HepG2 (cell line): Measurements from ENCODE around the gene IGDCC3. TPM values are rescaled to one million over a fixed set of nuclear protein-coding genes. Genes with fewer than 3 reads are reported as not detected.

ENCODE experiments used
- ATRX ChIP-seq: sonication (generic); formaldehyde crosslinking; IDR thresholded peaks from 2 replicates; pipeline ENCODE4 v1.4.0; 2020; ENCODE audit warnings: missing genetic modification reagents, borderline replicate concordance
- BCL6 ChIP-seq: IDR thresholded peaks from 2 replicates; pipeline ENCODE4 v1.6.1; 2016; ENCODE audit warnings: missing genetic modification reagents, missing compliant biosample characterization
- HHEX ChIP-seq: IDR thresholded peaks from 2 replicates; pipeline ENCODE4 v1.6.1; 2016; ENCODE audit warnings: control low read depth
- KDM5A ChIP-seq: fragments of 200-600 bp; sonication (generic); IDR thresholded peaks from 2 replicates; pipeline ENCODE4 v1.7.0; 2018; ENCODE audit warnings: antibody characterized with exemption, mild to moderate bottlenecking, low read length, borderline replicate concordance
- KDM6A ChIP-seq: IDR thresholded peaks from 2 replicates; pipeline ENCODE4 v1.6.1; 2016; ENCODE audit warnings: low read depth
- PTBP1 ChIP-seq: fragments of 200-400 bp; formaldehyde crosslinking; IDR thresholded peaks from 2 replicates; pipeline ENCODE4 v1.6.1; 2018; ENCODE audit warnings: low read length, low read depth; ENCODE audit not compliant: poor library complexity, severe bottlenecking
- TARDBP ChIP-seq: sonication (generic); formaldehyde crosslinking; IDR thresholded peaks from 2 replicates; pipeline ENCODE4 v1.8.0; 2022; ENCODE audit warnings: mild to moderate bottlenecking, missing genetic modification reagents
- TBP ChIP-seq: sonication (generic); formaldehyde crosslinking; IDR thresholded peaks from 2 replicates; pipeline ENCODE4 v1.5.0; 2020; ENCODE audit warnings: missing genetic modification reagents
- TOE1 ChIP-seq: sonication (generic); formaldehyde crosslinking; IDR thresholded peaks from 2 replicates; pipeline ENCODE4 v1.4.0; 2020; ENCODE audit warnings: mild to moderate bottlenecking, missing genetic modification reagents
- ZBTB3 ChIP-seq: sonication (generic); formaldehyde crosslinking; IDR thresholded peaks from 2 replicates; pipeline ENCODE4 v1.4.0; 2020; ENCODE audit warnings: low read depth, mild to moderate bottlenecking, moderate library complexity, missing genetic modification reagents, borderline replicate concordance
- ZFAT ChIP-seq: sonication (generic); formaldehyde crosslinking; conservative IDR thresholded peaks from 2 replicates; pipeline ENCODE4 v1.8.1; 2023; ENCODE audit warnings: missing genetic modification reagents, inconsistent platforms
- ZNF775 ChIP-seq: sonication (generic); formaldehyde crosslinking; IDR thresholded peaks from 2 replicates; pipeline ENCODE4 v1.4.0; 2020; ENCODE audit warnings: missing genetic modification reagents, mild to moderate bottlenecking, moderate library complexity, borderline replicate concordance
- ZNF883 ChIP-seq: sonication (generic); formaldehyde crosslinking; IDR thresholded peaks from 2 replicates; pipeline ENCODE4 v1.5.1; 2020; ENCODE audit warnings: mild to moderate bottlenecking, missing genetic modification reagents; ENCODE audit errors: not compliant biosample characterization
- polyA plus RNA-seq, 8 experiments: library from polyadenylated mRNA; depleted of rRNA in 3 of 8; stranded (reverse) in 7 of 8; unstranded in 1 of 8; fragments of >200 nt; fragmentation: Illumina TruSeq in 4 of 8; extraction: Trizol in 4 of 8; gene quantifications; 2 replicates each; pipeline versions ENCODE4 v1.2.1 to v1.2.3, GENCODE V29; 2011 to 2016; ENCODE audit warnings: low read depth in 4 of 8, missing spikeins in 1 of 8, mixed read lengths in 1 of 8; ENCODE audit not compliant: insufficient read depth in 1 of 8
- total RNA-seq, 5 experiments: library from RNA; depleted of rRNA; stranded (reverse); fragments of >200 nt; fragmentation: Illumina TruSeq; extraction: Trizol; gene quantifications; 2 replicates each; pipeline ENCODE4 v1.2.3, GENCODE V29; 2016; ENCODE audit warnings: low read depth in 1 of 5
- TF ChIP-seq, protein P1 (sequence below): sonication (generic); formaldehyde crosslinking; IDR thresholded peaks from 2 replicates; pipeline ENCODE4 v1.5.0; 2020; ENCODE audit warnings: mild to moderate bottlenecking, missing genetic modification reagents
- TF ChIP-seq, protein P2 (sequence below): sonication (generic); formaldehyde crosslinking; IDR thresholded peaks from 2 replicates; pipeline ENCODE4 v1.4.0; 2020; ENCODE audit warnings: missing genetic modification reagents
- TF ChIP-seq, protein P3 (sequence below): IDR thresholded peaks from 2 replicates; pipeline ENCODE4 v1.6.1; 2012; ENCODE audit warnings: low read length, improper control_type of control experiment
- TF ChIP-seq, protein P4 (sequence below): sonication (generic); formaldehyde crosslinking; IDR thresholded peaks from 2 replicates; pipeline ENCODE4 v1.5.0; 2020; ENCODE audit warnings: mild to moderate bottlenecking, missing genetic modification reagents, borderline replicate concordance

IGDCC3 gene
- total and polyA plus RNA-seq, 2 of the 13 experiments (the other 11 are each of a cell fraction or from before 2014, with no cell fraction given) = 30.1 to 51.8 TPM

DNA sequence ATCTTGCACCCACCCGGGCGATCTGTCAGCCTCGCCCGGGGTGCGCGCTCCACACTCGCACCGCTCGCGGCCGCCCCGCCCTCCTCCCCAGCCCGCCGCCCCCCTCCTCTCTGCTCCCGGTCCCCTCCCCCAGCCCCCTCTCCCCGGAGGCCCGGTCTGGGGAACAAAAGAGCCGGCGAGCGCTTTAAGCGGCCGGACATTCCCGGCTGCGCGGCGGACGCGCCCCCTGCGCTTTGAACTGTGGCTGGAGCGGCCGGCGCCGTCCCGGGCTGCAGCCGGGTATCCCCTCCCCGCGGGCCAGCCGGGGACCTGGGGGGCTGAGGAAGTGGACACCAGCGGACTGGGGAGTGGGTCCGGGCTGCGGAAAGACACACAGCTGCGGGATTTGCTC, at the start of gene IGDCC3 (continued):
- TF ChIP-seq, protein P1, sequence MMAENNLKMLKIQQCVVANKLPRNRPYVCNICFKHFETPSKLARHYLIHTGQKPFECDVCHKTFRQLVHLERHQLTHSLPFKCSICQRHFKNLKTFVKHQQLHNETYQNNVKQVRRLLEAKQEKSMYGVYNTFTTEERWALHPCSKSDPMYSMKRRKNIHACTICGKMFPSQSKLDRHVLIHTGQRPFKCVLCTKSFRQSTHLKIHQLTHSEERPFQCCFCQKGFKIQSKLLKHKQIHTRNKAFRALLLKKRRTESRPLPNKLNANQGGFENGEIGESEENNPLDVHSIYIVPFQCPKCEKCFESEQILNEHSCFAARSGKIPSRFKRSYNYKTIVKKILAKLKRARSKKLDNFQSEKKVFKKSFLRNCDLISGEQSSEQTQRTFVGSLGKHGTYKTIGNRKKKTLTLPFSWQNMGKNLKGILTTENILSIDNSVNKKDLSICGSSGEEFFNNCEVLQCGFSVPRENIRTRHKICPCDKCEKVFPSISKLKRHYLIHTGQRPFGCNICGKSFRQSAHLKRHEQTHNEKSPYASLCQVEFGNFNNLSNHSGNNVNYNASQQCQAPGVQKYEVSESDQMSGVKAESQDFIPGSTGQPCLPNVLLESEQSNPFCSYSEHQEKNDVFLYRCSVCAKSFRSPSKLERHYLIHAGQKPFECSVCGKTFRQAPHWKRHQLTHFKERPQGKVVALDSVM (CRISPR knock-in tag) = no peak
- no peak for TF ChIP-seq ATRX (CRISPR knock-in tag)
- no peak for TF ChIP-seq ZNF883
- TF ChIP-seq KDM6A = no peak; the same call in 1 of the 2 replicates
- no peak for TF ChIP-seq ZFAT (CRISPR knock-in tag)
- TF ChIP-seq PTBP1 = no peak
- TF ChIP-seq TBP (CRISPR knock-in tag) = no peak
- TF ChIP-seq, protein P2, sequence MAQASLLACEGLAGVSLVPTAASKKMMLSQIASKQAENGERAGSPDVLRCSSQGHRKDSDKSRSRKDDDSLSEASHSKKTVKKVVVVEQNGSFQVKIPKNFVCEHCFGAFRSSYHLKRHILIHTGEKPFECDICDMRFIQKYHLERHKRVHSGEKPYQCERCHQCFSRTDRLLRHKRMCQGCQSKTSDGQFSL (CRISPR knock-in tag) = 0 out of 2 replicates have a peak, but pooled peaks have one; percentile 15
- no peak for TF ChIP-seq TOE1 (CRISPR knock-in tag)
- TF ChIP-seq HHEX (CRISPR knock-in tag) = no peak
- peak; percentile 78 for TF ChIP-seq BCL6
- no peak for TF ChIP-seq ZNF775 (CRISPR knock-in tag)
- no peak for TF ChIP-seq KDM5A
- TF ChIP-seq ZBTB3 (CRISPR knock-in tag) = no peak
- TF ChIP-seq, protein P3, sequence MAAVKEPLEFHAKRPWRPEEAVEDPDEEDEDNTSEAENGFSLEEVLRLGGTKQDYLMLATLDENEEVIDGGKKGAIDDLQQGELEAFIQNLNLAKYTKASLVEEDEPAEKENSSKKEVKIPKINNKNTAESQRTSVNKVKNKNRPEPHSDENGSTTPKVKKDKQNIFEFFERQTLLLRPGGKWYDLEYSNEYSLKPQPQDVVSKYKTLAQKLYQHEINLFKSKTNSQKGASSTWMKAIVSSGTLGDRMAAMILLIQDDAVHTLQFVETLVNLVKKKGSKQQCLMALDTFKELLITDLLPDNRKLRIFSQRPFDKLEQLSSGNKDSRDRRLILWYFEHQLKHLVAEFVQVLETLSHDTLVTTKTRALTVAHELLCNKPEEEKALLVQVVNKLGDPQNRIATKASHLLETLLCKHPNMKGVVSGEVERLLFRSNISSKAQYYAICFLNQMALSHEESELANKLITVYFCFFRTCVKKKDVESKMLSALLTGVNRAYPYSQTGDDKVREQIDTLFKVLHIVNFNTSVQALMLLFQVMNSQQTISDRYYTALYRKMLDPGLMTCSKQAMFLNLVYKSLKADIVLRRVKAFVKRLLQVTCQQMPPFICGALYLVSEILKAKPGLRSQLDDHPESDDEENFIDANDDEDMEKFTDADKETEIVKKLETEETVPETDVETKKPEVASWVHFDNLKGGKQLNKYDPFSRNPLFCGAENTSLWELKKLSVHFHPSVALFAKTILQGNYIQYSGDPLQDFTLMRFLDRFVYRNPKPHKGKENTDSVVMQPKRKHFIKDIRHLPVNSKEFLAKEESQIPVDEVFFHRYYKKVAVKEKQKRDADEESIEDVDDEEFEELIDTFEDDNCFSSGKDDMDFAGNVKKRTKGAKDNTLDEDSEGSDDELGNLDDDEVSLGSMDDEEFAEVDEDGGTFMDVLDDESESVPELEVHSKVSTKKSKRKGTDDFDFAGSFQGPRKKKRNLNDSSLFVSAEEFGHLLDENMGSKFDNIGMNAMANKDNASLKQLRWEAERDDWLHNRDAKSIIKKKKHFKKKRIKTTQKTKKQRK = no peak
- TF ChIP-seq TARDBP (CRISPR knock-in tag) = no peak
- TF ChIP-seq, protein P4, sequence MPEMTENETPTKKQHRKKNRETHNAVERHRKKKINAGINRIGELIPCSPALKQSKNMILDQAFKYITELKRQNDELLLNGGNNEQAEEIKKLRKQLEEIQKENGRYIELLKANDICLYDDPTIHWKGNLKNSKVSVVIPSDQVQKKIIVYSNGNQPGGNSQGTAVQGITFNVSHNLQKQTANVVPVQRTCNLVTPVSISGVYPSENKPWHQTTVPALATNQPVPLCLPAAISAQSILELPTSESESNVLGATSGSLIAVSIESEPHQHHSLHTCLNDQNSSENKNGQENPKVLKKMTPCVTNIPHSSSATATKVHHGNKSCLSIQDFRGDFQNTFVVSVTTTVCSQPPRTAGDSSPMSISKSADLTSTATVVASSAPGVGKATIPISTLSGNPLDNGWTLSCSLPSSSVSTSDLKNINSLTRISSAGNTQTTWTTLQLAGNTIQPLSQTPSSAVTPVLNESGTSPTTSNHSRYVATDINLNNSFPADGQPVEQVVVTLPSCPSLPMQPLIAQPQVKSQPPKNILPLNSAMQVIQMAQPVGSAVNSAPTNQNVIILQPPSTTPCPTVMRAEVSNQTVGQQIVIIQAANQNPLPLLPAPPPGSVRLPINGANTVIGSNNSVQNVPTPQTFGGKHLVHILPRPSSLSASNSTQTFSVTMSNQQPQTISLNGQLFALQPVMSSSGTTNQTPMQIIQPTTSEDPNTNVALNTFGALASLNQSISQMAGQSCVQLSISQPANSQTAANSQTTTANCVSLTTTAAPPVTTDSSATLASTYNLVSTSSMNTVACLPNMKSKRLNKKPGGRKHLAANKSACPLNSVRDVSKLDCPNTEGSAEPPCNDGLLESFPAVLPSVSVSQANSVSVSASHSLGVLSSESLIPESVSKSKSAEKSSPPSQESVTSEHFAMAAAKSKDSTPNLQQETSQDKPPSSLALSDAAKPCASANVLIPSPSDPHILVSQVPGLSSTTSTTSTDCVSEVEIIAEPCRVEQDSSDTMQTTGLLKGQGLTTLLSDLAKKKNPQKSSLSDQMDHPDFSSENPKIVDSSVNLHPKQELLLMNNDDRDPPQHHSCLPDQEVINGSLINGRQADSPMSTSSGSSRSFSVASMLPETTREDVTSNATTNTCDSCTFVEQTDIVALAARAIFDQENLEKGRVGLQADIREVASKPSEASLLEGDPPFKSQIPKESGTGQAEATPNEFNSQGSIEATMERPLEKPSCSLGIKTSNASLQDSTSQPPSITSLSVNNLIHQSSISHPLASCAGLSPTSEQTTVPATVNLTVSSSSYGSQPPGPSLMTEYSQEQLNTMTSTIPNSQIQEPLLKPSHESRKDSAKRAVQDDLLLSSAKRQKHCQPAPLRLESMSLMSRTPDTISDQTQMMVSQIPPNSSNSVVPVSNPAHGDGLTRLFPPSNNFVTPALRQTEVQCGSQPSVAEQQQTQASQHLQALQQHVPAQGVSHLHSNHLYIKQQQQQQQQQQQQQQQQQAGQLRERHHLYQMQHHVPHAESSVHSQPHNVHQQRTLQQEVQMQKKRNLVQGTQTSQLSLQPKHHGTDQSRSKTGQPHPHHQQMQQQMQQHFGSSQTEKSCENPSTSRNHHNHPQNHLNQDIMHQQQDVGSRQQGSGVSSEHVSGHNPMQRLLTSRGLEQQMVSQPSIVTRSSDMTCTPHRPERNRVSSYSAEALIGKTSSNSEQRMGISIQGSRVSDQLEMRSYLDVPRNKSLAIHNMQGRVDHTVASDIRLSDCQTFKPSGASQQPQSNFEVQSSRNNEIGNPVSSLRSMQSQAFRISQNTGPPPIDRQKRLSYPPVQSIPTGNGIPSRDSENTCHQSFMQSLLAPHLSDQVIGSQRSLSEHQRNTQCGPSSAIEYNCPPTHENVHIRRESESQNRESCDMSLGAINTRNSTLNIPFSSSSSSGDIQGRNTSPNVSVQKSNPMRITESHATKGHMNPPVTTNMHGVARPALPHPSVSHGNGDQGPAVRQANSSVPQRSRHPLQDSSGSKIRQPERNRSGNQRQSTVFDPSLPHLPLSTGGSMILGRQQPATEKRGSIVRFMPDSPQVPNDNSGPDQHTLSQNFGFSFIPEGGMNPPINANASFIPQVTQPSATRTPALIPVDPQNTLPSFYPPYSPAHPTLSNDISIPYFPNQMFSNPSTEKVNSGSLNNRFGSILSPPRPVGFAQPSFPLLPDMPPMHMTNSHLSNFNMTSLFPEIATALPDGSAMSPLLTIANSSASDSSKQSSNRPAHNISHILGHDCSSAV (CRISPR knock-in tag) = no peak
